Type B pancreatic cell (in vitro differentiated cells): ENCODE results near the gene NEK6. TPM values are rescaled to one million over a fixed set of nuclear protein-coding genes. Genes with fewer than 3 reads are reported as not detected.
A peak's percentile ranks its signal among the peaks of the same experiment; 100 is the strongest.

ENCODE experiments used
- DNase-seq: peaks from one replicate; pipeline ENCODE4 v3.0.0; 2021; ENCODE audit warnings: mixed read lengths; ENCODE audit not compliant: unreplicated experiment; ENCODE audit errors: extremely low spot score
- H3K27ac Mint-ChIP-seq: 2 replicates; pipeline ENCODE4 v1.8.0; 2021; ENCODE audit warnings: mild to moderate bottlenecking, mixed read lengths
- H3K27me3 Mint-ChIP-seq: 2 replicates; pipeline ENCODE4 v1.8.0; 2021; ENCODE audit warnings: mixed read lengths
- H3K36me3 Mint-ChIP-seq: 2 replicates; pipeline ENCODE4 v1.8.0; 2021; ENCODE audit warnings: mixed read lengths
- H3K4me1 Mint-ChIP-seq: one replicate; pipeline ENCODE4 v1.8.0; 2021; ENCODE audit warnings: mixed read lengths; ENCODE audit not compliant: unreplicated experiment
- H3K4me3 Mint-ChIP-seq: 2 replicates; pipeline ENCODE4 v1.8.0; 2021; ENCODE audit warnings: mild to moderate bottlenecking, mixed read lengths
- H3K9me3 Mint-ChIP-seq: 2 replicates; pipeline ENCODE4 v1.8.0; 2021; ENCODE audit warnings: mixed read lengths
- CTCF ChIP-seq: fragments of 200-600 bp; sonication (generic); conservative IDR thresholded peaks from 2 replicates; pipeline ENCODE4 v1.5.0; 2021; ENCODE audit warnings: antibody characterized with exemption, mild to moderate bottlenecking
- total RNA-seq: library from RNA; stranded (reverse); gene quantifications from 2 replicates; pipeline ENCODE4 v1.2.1, GENCODE V29; 2021; ENCODE audit warnings: low replicate concordance

Gene NEK6
- total RNA-seq, 1 donor from 2014 or later: 19.3 TPM

- TF ChIP-seq CTCF: no peak
- DNase-seq: no peak
- H3K4me3 Mint-ChIP-seq: no peak overlapping the region
- no peaks in the 10 kb centered on the region for H3K9me3 Mint-ChIP-seq
- H3K27me3 Mint-ChIP-seq: no peaks in the 10 kb centered on the region
- H3K36me3 Mint-ChIP-seq: peaks cover 10% of the 10 kb centered on the region
- H3K27ac Mint-ChIP-seq: peak overlapping the region; percentile 40
- peaks cover 32% of the 10 kb centered on the region for H3K4me1 Mint-ChIP-seq
Observed at GRCh38 chr9:124366476-124367220, 108.9 kb downstream of the NEK6 start.

GRCh38 chr9:124368692-124369091 is 110.9 kb downstream of the NEK6 start:
- no peak for TF ChIP-seq CTCF
- Mint-ChIP-seq H3K4me3 (no peak overlapping the region), H3K9me3 (peaks cover under 1% of the 10 kb centered on the region), H3K27me3 (no peaks in the 10 kb centered on the region), H3K4me1 (peaks cover 32% of the 10 kb centered on the region), H3K36me3 (peaks cover 17% of the 10 kb centered on the region), H3K27ac (no peak overlapping the region)
- DNase-seq: no peak

GRCh38 chr9:124369231-124369797 is 111.6 kb downstream of the NEK6 start:
- Mint-ChIP-seq H3K9me3 (peaks cover 6% of the 10 kb centered on the region), H3K4me3 (no peak overlapping the region), H3K4me1 (peaks cover 32% of the 10 kb centered on the region), H3K27ac (no peak overlapping the region), H3K27me3 (no peaks in the 10 kb centered on the region), H3K36me3 (peaks cover 22% of the 10 kb centered on the region)
- TF ChIP-seq CTCF: peak; percentile 9
- peak; percentile 42 for DNase-seq

GRCh38 chr9:124370896-124371582 is 113.3 kb downstream of the NEK6 start:
- DNase-seq: no peak
- peaks cover 6% of the 10 kb centered on the region for H3K9me3 Mint-ChIP-seq
- no peaks in the 10 kb centered on the region for H3K27me3 Mint-ChIP-seq
- H3K27ac Mint-ChIP-seq: no peak overlapping the region
- peaks cover 26% of the 10 kb centered on the region for H3K36me3 Mint-ChIP-seq
- peaks cover 26% of the 10 kb centered on the region for H3K4me1 Mint-ChIP-seq
- H3K4me3 Mint-ChIP-seq: no peak overlapping the region
- TF ChIP-seq CTCF: no peak

GRCh38 chr9:124372038-124372437 is 114.3 kb downstream of the NEK6 start:
- Mint-ChIP-seq H3K27me3 (no peaks in the 10 kb centered on the region), H3K9me3 (peaks cover 6% of the 10 kb centered on the region), H3K4me3 (no peak overlapping the region), H3K27ac (no peak overlapping the region), H3K36me3 (peaks cover 29% of the 10 kb centered on the region), H3K4me1 (peaks cover 22% of the 10 kb centered on the region)
- TF ChIP-seq CTCF: no peak
- DNase-seq: no peak
